HG03135 (cell line): ENCODE results near the gene EPB41L1.

ENCODE experiments used
- ATAC-seq: cut with Tn5 transposase; IDR thresholded peaks from one replicate; pipeline ENCODE4 v1.9.1; 2021; ENCODE audit warnings: mild to moderate bottlenecking, moderate library complexity; ENCODE audit not compliant: unreplicated experiment

EPB41L1 gene

DNA sequence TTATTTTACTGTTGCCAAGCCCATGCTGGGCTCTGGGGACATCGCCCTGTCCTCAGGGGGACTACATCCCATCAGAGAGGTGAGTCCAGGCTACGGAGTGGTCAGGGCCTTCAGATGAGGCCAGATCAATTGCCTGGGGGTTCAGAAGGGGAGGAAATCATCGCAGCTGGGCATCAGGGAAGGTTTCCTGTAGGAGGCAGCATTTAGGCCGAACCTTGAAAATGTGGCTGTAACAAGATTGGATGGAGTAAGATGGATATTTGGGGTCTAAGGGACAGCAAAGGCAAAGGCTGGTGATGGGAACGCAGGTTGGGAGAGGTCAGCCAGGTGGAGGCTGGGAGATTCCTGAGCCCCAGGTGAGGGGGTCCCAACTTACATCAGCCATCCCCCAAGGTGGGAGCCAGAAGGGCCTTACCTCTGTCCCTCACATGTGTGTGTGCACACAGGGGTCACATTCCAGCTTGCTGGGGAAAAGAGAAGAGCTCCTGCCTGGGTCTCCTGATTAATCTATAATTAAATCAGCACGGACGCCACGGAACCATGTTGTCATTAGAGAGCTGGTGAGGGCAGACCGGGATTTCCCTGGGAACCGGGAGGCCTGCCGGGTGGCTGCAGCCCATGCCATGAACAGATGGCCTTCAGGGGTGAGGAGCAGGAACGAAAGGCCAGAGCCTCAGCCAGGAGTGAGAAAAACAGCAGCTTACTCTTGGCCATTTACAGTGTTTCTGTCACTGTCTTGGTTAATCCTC lies 121.1 kb downstream of the EPB41L1 start:
- ATAC-seq = no peak

DNA sequence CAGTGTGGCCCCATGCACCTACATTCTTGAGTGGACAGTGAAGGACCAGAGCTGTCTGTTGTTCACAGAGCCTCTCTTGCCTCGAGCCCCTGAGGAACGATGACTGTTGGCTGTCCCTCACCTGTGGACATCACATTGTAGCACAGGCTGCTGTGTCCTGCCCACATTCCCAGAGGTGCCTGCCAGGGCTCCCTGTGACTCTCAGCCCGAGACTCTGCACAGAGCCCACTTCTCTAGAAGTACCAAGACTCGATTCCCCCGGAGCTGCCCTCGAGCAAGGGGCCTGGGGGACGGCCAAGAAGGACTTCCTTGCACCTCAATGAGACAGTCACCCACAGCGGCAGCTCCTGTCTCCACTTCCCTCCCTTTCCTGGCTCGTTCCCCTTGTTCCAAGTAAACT lies 123.0 kb downstream of the EPB41L1 start:
- no peak for ATAC-seq

DNA sequence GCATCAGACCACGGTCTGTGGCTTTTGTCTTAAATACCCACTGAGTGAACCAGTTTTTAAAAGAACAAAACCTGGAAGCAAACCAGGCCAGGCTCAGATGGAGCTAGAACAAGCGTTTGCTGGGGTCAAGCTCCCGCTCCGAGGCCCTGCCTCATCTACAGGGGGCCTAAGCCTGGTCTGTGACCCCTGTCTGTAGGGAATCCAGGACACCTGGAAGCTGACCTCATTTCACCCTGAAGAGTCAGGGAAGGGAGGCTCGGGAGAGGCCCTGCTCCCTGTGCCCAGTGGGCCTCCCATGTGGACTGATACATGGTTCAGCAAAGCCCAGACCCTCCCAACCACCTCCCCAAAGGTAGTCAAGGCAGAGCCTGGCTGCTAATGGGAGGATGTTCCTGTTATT lies 124.8 kb downstream of the EPB41L1 start:
- no peak for ATAC-seq

DNA sequence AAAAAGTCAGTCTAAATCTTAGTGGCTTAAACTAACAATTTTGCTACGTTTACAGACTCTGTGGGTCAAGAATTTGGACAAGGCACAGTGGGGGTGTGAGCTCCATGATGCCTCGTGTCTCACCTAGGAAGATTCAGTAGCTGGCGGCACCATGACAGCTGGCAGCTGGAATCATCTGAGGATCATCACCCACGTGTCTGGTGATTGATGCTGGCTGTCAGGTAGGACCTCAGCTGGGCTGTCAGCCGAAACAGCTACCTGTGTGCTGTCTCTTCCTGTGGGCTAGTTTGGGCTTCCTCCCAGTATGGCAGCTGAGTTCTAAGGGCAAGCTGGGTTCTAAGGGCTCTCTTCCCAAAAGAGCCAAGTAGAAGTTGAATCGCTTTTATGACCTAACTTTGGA lies 125.2 kb downstream of the EPB41L1 start:
- ATAC-seq = no peak

DNA sequence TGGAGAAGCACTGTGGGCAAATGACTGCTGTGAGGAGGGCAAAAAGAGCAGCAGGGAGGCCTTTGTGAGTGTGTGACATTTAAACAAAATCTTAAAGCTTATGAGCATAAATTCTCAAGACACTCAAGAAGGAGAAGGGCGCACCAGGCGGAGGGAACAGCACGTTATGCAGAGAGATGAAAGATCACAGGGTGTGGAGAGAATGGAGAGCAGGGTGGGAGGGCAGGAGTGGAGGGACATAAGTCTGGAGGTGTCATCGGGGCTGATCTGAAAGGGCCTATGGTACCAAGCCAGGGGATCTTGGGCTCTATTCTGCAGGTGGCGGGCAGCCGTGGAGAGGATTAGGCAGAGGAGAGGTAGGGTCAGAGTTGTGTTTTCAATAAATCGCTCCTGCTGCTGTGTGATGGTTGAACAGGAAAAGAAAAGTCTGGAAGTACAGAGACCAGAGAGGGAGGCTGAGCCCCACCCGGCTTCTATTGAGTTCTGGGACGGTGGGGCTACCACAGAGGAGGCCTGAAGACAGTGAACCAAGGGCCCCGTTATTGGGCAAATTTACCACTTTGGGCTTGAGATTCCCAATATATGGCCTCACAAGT lies 127.3 kb downstream of the EPB41L1 start:
- ATAC-seq = no peak
